Measurements from ENCODE around the gene SEMA7A. TPM values are rescaled to one million over a fixed set of nuclear protein-coding genes. Genes with fewer than 3 reads are reported as not detected.

The SEMA7A gene
- total RNA-seq, 2 donors from 2014 or later, result 11.7 to 44.9 TPM

DNA sequence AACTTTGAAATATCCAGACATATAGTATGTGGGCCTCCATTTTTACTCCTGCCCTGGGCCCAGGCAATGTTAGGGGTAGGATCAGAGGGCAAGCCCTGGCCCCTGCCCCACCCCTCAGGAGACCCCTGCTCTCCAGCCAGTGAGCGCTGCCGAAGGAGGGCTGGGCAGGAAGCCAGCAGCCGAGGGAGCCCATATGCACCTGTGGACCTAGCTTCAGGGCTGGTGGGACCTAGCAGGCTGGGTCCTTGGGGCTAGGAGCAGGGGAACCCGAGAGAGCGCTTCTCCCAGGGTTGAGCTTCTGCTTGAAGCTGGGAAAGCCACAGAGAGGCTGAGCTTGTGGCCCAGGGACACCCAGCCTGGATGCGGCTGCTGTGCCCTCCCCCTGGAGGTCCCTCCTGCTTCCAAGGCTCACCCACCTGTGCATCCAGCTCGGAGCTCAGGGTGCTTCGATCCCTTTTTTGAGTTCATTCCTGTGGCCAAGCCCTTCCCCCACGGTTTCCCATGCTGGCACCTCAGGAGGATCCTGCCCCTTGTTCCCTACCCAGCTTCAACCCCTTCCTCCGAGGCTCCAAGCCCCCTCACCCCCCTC, 45.3 kb downstream of the SEMA7A start:
- Mint-ChIP-seq H3K9me3 (no peaks in the 10 kb centered on the region), H3K4me1 (peaks cover 40% of the 10 kb centered on the region), H3K36me3 (ENCODE audit: low read depth) (no peaks in the 10 kb centered on the region), H3K27ac (peak overlapping the region; percentile 40), H3K27me3 (no peaks in the 10 kb centered on the region), H3K4me3 (no peak overlapping the region)
- ATAC-seq (replicated peaks), result no peak

DNA sequence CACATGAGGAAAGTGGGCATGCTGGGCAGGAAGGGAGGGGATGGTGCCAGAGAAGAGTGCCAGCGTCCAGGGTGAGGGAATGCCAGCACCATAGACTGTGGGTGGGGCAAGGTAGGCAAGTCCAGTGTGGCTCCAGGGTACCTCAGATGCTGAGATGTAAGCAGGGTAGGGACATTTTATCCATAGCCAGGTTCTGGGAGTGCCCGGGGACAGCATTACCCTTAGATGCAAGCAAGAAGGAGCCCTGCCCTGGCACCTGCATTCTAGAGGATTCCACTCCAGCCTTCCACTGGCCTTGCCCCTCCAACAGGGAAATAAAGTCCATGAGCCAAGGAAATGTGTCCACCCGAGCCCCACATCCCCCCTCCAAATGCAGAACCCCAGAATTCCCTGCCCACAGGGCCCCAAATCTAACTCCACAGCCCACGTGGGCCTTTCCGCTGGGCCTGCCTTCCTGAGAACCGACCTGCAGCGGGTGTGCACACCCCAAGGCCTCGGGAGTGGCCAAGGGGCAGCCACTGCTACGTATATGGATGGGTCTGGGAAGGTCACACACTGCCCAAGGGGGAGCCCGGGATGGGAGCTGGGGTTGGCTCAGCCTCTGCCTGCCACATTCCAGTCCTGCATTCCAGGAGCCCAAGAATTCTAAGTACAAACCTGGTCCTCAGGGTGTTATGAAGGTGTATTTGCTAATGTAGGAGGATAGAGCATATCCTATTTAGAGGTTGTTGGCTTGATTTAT, 46.0 kb downstream of the SEMA7A start:
- no peaks in the 10 kb centered on the region for H3K9me3 Mint-ChIP-seq
- no peaks in the 10 kb centered on the region for H3K27me3 Mint-ChIP-seq
- no peak overlapping the region for H3K4me3 Mint-ChIP-seq
- H3K36me3 Mint-ChIP-seq (ENCODE audit: low read depth), result no peaks in the 10 kb centered on the region
- peaks cover 42% of the 10 kb centered on the region for H3K4me1 Mint-ChIP-seq
- no peak overlapping the region for H3K27ac Mint-ChIP-seq
- ATAC-seq (replicated peaks), result no peak

DNA sequence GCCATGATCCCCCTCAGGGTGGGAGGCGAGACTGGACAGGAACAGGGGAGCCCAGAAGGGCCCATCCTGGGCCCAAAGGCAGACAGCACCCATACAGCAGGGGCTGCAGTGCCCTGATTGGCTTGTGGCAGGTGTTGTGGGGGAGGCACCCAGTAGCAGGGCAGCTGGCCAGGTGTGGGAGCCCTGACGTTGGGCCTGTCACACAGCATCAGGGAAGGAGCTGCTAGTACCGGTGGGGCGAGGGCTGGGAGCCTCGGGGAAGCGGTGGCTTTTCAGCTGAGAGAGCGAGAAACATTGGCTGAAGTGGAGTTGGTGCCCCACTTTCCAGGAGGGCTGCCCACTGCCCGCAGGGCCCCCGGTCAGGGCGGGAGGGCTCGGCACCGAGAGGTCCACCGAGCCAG, 46.6 kb downstream of the SEMA7A start:
- Mint-ChIP-seq H3K4me3 (no peak overlapping the region), H3K36me3 (ENCODE audit: low read depth) (no peaks in the 10 kb centered on the region), H3K9me3 (no peaks in the 10 kb centered on the region), H3K27ac (no peak overlapping the region), H3K4me1 (peaks cover 40% of the 10 kb centered on the region), H3K27me3 (no peaks in the 10 kb centered on the region)
- ATAC-seq (replicated peaks), result no peak

DNA sequence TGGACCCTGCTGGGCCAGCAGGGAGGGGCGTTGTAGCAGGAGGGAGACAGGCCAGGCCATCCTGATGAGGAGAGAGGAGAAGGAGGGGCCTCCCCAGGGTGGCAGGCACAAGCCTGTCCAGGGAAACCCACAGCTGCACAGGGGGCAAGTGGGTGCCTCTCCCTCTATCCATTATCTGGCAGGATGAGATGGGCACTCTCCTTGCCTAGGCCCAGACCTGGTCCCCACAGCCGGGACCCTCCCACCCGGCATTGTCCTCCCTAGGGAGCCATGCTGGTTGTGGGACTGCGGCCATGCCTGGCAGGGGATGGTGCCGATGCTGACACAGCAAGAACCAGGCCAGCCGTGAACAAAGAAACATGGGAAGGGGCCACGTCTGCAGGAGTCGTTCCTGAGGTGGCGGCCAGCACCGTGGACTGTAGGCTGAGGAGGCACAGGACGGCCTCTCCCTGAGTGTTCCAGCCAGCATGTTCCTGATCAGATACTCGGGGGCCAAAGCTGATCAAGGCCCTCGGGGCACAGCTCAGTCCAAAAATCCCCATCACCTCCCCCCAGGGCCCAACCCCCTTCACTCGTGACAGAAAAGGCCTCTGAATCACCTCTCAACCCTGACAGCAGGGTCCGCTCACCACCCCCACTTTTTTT, 47.1 kb downstream of the SEMA7A start:
- Mint-ChIP-seq H3K9me3 (no peaks in the 10 kb centered on the region), H3K27ac (peak overlapping the region; percentile 62), H3K4me1 (peaks cover 34% of the 10 kb centered on the region), H3K36me3 (ENCODE audit: low read depth) (no peaks in the 10 kb centered on the region), H3K27me3 (no peaks in the 10 kb centered on the region), H3K4me3 (no peak overlapping the region)
- no peak for ATAC-seq (replicated peaks)

DNA sequence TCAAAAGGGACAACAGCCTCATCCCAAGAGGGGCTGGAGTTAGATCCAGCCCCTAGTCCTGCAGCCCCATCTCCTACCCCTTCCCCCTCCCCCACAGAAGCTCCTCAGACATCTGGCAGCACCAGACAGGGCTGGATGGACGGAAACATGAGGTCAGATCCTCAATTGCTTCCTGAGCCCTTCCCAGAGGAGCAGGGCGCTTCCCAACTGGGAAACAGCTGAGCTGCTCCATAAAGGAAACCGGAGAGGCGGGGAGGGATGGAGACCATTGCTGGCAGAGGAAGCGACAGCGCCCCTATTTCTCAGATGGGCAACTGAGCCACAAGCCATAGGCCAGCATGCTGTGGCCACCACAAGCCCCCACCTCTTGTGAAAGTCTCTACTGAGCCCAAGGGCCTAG, 48.0 kb downstream of the SEMA7A start:
- Mint-ChIP-seq H3K9me3 (no peaks in the 10 kb centered on the region), H3K27ac (peak overlapping the region; percentile 62), H3K4me1 (peaks cover 29% of the 10 kb centered on the region), H3K36me3 (ENCODE audit: low read depth) (no peaks in the 10 kb centered on the region), H3K4me3 (peak overlapping the region; percentile 62), H3K27me3 (no peaks in the 10 kb centered on the region)
- ATAC-seq (replicated peaks), result no peak

DNA sequence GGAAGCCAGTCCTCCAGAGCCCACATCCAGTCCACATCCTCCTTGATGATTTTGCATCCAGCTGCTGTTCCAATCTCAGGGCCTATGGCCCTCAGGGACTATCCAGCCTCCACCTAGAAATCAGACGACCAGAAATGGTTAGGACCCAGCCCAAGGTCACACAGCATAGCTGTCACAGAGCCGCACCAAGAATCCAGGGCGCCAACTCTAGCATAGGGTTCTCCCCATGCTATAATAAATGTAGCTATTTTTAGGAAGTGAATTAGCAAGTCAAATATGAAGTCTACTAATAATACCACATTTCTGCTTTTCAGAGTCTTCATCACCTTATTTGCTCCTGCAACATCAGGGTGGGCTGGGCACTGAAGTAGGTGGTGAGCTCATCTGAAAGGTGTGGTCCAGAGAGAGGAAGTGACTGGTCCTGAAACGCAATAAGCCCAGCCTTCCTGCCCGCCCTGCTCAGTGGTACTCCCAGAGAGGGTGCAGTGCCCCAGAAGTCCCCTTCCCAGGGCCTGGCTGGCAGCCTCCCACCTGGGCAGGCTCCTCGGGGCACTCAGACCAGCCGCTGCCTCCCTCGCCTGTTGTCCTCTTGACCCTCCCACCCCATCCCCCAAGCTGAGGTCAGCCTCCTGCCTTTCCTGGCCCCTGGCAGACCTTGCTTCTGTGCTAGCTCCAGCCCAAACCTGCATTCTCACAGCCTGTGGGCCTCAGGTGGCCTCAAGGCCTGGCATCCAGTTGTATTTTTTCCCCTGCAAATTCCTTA, 48.7 kb downstream of the SEMA7A start:
- Mint-ChIP-seq H3K36me3 (ENCODE audit: low read depth) (no peaks in the 10 kb centered on the region), H3K4me3 (peak overlapping the region; percentile 62), H3K4me1 (peaks cover 25% of the 10 kb centered on the region), H3K27ac (peak overlapping the region; percentile 90), H3K27me3 (no peaks in the 10 kb centered on the region), H3K9me3 (no peaks in the 10 kb centered on the region)
- peak; percentile 70 for ATAC-seq (replicated peaks)

DNA sequence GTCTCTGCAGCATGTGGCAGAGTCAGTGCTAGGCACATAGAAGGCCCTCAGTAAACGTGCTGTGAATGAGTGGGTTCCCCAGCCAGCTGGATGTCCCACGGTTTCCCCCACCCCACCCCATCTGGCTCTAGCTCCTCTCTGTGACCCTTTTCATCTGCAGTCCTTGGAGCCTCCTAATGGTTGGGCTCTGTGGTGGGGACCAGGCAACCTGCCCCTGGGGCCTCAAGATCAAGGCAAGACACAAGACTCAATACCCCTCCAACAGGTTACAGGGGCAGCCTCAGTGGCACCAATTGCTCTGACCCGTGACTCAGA, 49.2 kb downstream of the SEMA7A start:
- Mint-ChIP-seq H3K4me1 (peaks cover 25% of the 10 kb centered on the region), H3K4me3 (peak overlapping the region; percentile 62), H3K9me3 (no peaks in the 10 kb centered on the region), H3K27me3 (no peaks in the 10 kb centered on the region), H3K36me3 (ENCODE audit: low read depth) (no peaks in the 10 kb centered on the region), H3K27ac (peak overlapping the region; percentile 90)
- no peak for ATAC-seq (replicated peaks)

DNA sequence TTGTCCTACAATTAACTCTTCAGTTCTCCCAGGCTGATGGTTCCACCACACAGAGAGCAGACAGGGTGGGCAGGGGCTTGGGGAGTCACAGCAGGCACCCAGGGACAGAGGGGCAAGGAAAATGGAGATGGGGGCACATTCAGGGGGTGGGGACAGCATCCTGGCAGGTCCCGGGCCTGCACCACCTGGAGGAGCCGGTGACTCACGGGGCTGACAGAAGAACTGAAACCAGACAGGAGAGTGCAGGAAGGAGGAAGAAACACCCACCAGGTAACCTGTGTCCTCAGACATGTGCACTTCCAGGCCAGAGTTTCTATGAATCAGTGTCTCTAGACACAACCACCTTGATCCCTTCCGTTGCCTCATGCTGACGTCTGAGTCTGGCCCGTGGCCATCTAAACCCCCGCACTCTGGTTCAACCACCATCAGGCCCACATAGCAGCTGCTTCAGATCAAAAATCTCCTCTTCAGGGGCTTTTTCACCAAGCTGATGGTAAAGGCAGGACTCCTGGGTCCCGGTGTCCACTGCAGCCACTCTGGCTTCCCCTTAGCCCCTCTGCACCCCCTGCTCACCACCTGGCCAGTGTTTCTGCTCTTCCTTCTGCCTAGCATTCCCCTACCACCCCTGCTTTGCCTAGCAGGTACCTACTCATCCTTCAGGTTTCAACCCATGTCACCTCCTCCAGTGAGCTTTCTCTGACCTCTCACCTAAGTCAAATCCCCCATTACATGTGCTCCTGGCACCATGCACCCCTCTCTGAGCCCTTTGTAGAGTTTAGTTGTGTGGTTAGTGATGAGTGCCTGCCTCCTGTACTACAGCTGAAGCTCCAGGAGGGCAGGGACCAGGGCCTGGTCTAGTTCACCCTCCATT, 49.8 kb downstream of the SEMA7A start:
- no peaks in the 10 kb centered on the region for H3K36me3 Mint-ChIP-seq (ENCODE audit: low read depth)
- peaks cover 28% of the 10 kb centered on the region for H3K4me1 Mint-ChIP-seq
- peak; percentile 80 for ATAC-seq (replicated peaks)
- H3K27ac Mint-ChIP-seq, result peak overlapping the region; percentile 90
- peak overlapping the region; percentile 62 for H3K4me3 Mint-ChIP-seq
- no peaks in the 10 kb centered on the region for H3K27me3 Mint-ChIP-seq
- no peaks in the 10 kb centered on the region for H3K9me3 Mint-ChIP-seq

DNA sequence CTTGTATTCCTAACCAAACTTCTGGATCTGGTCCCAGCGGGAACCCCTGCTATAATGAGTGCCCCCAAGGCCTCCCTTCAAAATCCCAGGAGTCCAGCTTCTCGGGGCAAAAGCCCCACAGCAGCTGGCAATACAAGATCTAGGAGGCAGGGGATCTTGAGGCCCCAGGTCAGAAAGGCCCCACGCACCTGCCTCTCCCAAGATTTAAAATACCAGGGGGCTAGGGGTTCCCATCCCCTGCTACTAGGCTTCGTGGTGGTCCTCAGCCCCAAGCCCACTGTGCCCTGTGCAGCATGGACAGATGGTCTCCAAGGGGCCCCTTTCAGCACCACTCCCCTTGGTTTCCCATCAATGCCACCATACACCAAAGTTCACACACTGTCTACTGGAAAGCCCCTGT, 50.5 kb downstream of the SEMA7A start:
- no peaks in the 10 kb centered on the region for H3K9me3 Mint-ChIP-seq
- H3K27me3 Mint-ChIP-seq, result no peaks in the 10 kb centered on the region
- H3K4me1 Mint-ChIP-seq, result peaks cover 31% of the 10 kb centered on the region
- H3K27ac Mint-ChIP-seq, result peak overlapping the region; percentile 90
- H3K36me3 Mint-ChIP-seq (ENCODE audit: low read depth), result no peaks in the 10 kb centered on the region
- H3K4me3 Mint-ChIP-seq, result peak overlapping the region; percentile 62
- no peak for ATAC-seq (replicated peaks)

DNA sequence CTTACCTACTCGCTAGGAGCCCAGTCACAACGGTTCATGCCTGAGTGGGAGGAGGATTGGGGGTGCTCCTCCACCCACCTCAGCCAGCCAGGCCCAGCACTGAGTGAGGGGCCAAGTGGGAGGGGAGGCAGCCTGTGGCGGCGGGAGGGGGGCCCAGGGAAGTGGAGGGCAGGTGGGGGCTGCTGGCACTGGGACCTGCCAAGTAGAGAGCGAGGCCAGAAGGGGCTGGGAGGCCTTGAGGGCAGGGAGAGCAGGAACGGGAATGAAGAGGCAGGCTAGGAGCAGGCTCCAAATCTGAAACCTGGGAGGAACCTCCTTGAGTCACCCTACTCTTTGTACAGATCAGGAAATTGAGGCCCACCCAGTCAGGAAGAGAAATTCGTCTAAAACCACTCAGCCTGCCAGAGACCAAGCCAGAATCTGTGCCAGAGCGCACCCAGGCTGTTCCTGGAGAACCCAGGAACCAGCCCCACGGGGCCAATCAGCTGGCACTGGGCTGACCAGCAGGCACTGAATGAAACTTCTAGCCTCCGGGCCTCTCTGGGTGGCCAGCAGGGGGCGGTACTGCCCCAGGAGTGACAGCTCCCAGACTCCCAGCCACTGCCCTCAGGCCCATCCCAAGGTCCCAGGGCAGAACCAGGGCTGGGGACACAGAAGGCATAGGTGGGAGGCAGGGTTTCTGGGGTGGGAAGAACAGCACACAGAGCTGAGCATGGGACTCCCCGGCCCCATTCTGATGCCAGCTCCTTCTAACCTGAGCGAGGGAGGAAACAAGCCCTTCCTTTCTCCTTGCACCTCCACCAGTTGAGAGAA, 51.5 kb downstream of the SEMA7A start:
- H3K36me3 Mint-ChIP-seq (ENCODE audit: low read depth), result no peaks in the 10 kb centered on the region
- H3K27me3 Mint-ChIP-seq, result no peaks in the 10 kb centered on the region
- ATAC-seq (replicated peaks), result peak; percentile 28
- peak overlapping the region; percentile 62 for H3K4me3 Mint-ChIP-seq
- H3K27ac Mint-ChIP-seq, result peak overlapping the region; percentile 36
- H3K4me1 Mint-ChIP-seq, result peaks cover 31% of the 10 kb centered on the region
- no peaks in the 10 kb centered on the region for H3K9me3 Mint-ChIP-seq

DNA sequence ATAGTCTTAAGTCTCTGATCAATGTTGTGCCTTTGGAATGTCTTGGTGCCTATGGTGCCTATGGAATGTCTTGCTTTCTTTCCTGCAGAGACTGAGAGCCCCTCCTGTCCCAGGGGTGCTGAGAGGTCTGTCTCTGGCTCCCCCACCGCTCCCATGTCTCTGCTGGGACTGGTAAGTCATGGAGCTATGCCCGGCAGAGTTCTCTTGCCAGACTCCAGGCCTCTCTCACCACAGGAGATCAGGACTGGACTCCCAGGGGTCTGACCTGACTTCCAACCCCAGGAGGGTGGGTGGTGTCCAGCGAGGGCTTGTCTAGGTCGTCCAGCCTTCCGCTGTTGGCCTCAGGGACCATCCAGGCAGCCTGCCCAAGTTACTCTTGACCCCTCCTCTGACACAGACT, 52.3 kb downstream of the SEMA7A start:
- H3K27me3 Mint-ChIP-seq, result no peaks in the 10 kb centered on the region
- peak overlapping the region; percentile 8 for H3K27ac Mint-ChIP-seq
- H3K36me3 Mint-ChIP-seq (ENCODE audit: low read depth), result no peaks in the 10 kb centered on the region
- H3K9me3 Mint-ChIP-seq, result no peaks in the 10 kb centered on the region
- ATAC-seq (replicated peaks), result no peak
- no peak overlapping the region for H3K4me3 Mint-ChIP-seq
- peaks cover 31% of the 10 kb centered on the region for H3K4me1 Mint-ChIP-seq

DNA sequence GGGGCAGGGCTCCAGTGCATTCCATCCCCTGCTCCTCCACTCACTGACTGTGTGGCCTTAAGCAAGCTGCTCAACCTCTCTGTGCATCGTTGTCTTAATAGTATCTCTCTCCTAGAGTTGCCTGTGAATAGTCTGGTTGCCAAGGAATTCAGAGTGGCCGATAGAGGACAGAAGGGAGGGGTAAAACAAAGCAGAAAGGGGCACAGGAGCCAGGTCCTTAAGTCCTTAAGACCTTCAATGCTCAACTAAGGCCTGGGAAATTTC, 52.6 kb downstream of the SEMA7A start:
- Mint-ChIP-seq H3K36me3 (ENCODE audit: low read depth) (no peaks in the 10 kb centered on the region), H3K27ac (peak overlapping the region; percentile 8), H3K9me3 (no peaks in the 10 kb centered on the region), H3K4me3 (no peak overlapping the region), H3K4me1 (peaks cover 31% of the 10 kb centered on the region), H3K27me3 (no peaks in the 10 kb centered on the region)
- no peak for ATAC-seq (replicated peaks)

DNA sequence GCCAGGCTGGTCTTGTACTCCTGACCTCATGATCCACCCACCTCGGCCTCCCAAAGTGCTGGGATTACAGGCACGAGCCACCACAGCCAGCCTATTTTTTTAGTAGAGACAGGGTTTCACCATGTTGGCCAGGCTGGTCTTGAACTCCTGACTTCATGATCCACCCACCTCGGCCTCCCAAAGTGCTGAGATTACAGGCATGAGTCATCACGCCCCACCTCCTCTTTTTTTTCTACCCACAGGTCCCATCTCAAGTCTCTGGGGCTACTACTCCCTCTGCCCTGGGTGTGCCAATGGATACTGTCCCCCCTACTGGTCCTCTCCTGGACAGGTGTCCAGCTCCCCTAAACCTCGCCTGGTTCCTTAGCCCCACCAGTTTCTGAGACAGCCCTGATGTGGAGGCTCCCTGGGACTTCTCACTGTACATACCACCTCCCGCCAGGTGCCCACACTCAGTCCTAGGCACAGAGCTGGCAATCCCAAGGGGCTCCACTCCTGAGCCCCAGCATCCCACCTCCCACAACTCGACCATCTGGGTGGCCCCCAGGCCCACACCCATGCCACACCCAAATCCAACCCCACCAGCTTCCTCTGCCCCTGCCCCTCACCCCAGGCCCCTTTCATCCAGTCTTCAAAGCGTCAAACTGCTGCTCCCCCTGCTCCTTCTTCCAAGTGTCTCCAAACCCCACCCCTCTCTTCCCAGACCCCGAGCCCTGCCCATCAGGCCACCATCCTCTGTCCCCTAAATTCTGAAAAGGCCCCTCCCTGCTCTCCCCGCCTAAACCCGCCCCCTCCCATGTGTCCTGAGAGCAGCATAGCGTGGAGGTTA, 53.2 kb downstream of the SEMA7A start:
- Mint-ChIP-seq H3K27ac (peak overlapping the region; percentile 39), H3K9me3 (no peaks in the 10 kb centered on the region), H3K27me3 (no peaks in the 10 kb centered on the region), H3K36me3 (ENCODE audit: low read depth) (no peaks in the 10 kb centered on the region), H3K4me1 (peaks cover 31% of the 10 kb centered on the region), H3K4me3 (peak overlapping the region; percentile 10)
- no peak for ATAC-seq (replicated peaks)
